Left ventricle myocardium inferior (tissue), 1 donor: ENCODE results near the gene ANKRD6. TPM values are rescaled to one million over a fixed set of nuclear protein-coding genes. Genes with fewer than 3 reads are reported as not detected.

Source experiments
- DNase-seq: peaks from one replicate; pipeline ENCODE4 v3.0.0-alpha.2; 2020
- H3K27ac ChIP-seq: fragments of 200-600 bp; replicated peaks from 2 replicates; pipeline ENCODE4 v1.8.0; 2021
- H3K27me3 ChIP-seq: fragments of 200-600 bp; 2 replicates; pipeline ENCODE4 v1.8.0; 2021; ENCODE audit warnings: low read depth
- H3K36me3 ChIP-seq: fragments of 200-600 bp; 2 replicates; pipeline ENCODE4 v1.8.0; 2021
- H3K4me1 ChIP-seq: fragments of 200-600 bp; 2 replicates; pipeline ENCODE4 v1.8.0; 2021
- H3K4me3 ChIP-seq: fragments of 200-600 bp; 2 replicates; pipeline ENCODE4 v1.8.0; 2021; ENCODE audit warnings: mild to moderate bottlenecking, moderate library complexity
- H3K9me3 ChIP-seq: fragments of 200-600 bp; replicated peaks from 2 replicates; pipeline ENCODE4 v1.8.0; 2021
- intact Hi-C: fragments of 100-400 bp; cut with micrococcal nuclease; formaldehyde crosslinking; loops from one replicate; pipeline ENCODE4 v1.11.0; 2022
- total RNA-seq: library from RNA; stranded (reverse); fragmentation: NEBNext Ultra II Directional; extraction: Animal tissue kit (Norgen Biotek cat#: 25700); gene quantifications from one replicate; pipeline ENCODE4 v1.2.1, GENCODE V29; 2021
- TF ChIP-seq, protein P1 (sequence below): fragments of 200-600 bp; IDR thresholded peaks from 2 replicates; pipeline ENCODE4 v1.8.0; 2021; ENCODE audit warnings: antibody characterized with exemption, mild to moderate bottlenecking, borderline replicate concordance
- donor health status: DM: no; HTN: yes; CAD: no; lungs with severe emphysema.

The ANKRD6 gene
- total RNA-seq, 1 donor from 2014 or later, result 11.1 TPM

DNA sequence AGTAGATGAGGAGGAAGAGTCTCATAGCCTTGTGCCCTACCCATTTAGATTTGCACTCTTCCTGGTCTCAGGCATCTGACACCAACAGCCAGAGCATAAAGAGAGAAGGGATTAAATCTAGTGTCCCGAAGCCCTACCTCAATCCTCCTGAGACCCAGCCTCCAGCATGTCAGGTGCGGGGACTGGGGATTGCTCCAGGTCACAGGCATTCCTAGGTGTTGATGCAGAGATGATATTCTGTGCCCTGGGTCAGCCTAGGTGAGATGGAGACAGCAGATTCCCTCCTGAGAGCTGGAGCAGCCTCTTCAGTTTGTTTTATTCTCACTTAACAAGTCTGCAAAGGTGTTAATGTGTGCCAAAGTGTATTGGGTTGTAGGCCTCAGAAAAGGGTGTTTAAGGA is 89.8 kb downstream of the ANKRD6 start:
- H3K36me3 ChIP-seq, result no peaks in the 10 kb centered on the region

GRCh38 chr6:89525786-89526562 is 93.0 kb downstream of the ANKRD6 start:
- intact Hi-C loops, result no loop called here

More for the DNA sequence above, 89.8 kb downstream of the ANKRD6 start:
- intact Hi-C loops, result no loop called here
- H3K4me1 ChIP-seq, result peaks cover 13% of the 10 kb centered on the region
- no peaks in the 10 kb centered on the region for H3K9me3 ChIP-seq
- no peaks in the 10 kb centered on the region for H3K27me3 ChIP-seq
- TF ChIP-seq, protein P1, sequence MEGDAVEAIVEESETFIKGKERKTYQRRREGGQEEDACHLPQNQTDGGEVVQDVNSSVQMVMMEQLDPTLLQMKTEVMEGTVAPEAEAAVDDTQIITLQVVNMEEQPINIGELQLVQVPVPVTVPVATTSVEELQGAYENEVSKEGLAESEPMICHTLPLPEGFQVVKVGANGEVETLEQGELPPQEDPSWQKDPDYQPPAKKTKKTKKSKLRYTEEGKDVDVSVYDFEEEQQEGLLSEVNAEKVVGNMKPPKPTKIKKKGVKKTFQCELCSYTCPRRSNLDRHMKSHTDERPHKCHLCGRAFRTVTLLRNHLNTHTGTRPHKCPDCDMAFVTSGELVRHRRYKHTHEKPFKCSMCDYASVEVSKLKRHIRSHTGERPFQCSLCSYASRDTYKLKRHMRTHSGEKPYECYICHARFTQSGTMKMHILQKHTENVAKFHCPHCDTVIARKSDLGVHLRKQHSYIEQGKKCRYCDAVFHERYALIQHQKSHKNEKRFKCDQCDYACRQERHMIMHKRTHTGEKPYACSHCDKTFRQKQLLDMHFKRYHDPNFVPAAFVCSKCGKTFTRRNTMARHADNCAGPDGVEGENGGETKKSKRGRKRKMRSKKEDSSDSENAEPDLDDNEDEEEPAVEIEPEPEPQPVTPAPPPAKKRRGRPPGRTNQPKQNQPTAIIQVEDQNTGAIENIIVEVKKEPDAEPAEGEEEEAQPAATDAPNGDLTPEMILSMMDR, result no peak
- no peak overlapping the region for H3K4me3 ChIP-seq
- no peak overlapping the region for H3K27ac ChIP-seq
- DNase-seq, result no peak

DNA sequence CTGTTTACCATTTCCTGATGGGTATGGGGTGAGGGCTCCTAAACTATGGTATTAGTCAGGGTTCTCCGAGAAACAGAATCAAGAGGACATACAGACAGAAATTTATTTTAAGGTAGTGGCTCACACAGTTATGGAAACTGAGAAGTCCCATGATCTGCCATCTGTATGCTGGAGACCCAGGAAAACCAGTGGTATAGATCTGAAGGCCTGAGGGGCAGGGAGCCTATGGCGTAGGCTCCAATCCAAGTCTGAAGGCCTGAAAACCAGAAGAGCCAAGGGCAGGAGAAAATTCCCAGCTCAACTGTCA is 93.6 kb downstream of the ANKRD6 start:
- no peaks in the 10 kb centered on the region for H3K36me3 ChIP-seq
- intact Hi-C loops, result no loop called here
- no peak overlapping the region for H3K27ac ChIP-seq
- TF ChIP-seq, protein P1, result no peak
- no peak overlapping the region for H3K4me3 ChIP-seq
- H3K27me3 ChIP-seq, result no peaks in the 10 kb centered on the region
- H3K4me1 ChIP-seq, result peaks cover 24% of the 10 kb centered on the region
- H3K9me3 ChIP-seq, result no peaks in the 10 kb centered on the region
- DNase-seq, result no peak

More at GRCh38 chr6:89525786-89526562, 93.0 kb downstream of the ANKRD6 start:
- no peaks in the 10 kb centered on the region for H3K9me3 ChIP-seq
- no peak overlapping the region for H3K27ac ChIP-seq
- no peaks in the 10 kb centered on the region for H3K36me3 ChIP-seq
- no peak for DNase-seq
- peaks cover 19% of the 10 kb centered on the region for H3K4me1 ChIP-seq
- no peak overlapping the region for H3K4me3 ChIP-seq
- H3K27me3 ChIP-seq, result no peaks in the 10 kb centered on the region
- TF ChIP-seq, protein P1, result no peak

DNA sequence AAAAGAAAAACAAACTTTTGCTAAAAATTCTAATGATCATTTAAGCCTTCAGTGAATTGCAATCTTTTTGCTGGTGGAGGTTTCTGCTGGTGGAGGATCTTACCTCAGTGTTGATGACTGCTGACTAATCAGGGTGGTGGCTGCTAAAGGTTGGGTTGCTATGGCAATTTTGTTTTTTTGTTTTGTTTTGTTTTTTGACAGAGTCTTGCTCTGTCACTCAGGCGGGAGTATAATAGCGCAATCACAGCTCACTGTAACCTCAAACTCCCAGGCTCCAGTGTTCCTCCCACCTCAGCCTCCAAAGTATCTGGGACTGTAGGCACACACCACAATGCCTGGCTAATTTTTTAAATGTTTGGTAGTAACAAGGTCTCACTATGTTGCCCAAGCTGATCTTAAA is 94.7 kb downstream of the ANKRD6 start:
- H3K4me1 ChIP-seq, result peaks cover 26% of the 10 kb centered on the region
- H3K27me3 ChIP-seq, result no peaks in the 10 kb centered on the region
- H3K9me3 ChIP-seq, result no peaks in the 10 kb centered on the region
- DNase-seq, result no peak
- H3K27ac ChIP-seq, result no peak overlapping the region
- no peaks in the 10 kb centered on the region for H3K36me3 ChIP-seq
- intact Hi-C loops, result no loop called here
- TF ChIP-seq, protein P1, result no peak
- H3K4me3 ChIP-seq, result no peak overlapping the region

- intact Hi-C loops, result no loop called here
Measured at GRCh38 chr6:89528866-89529265, 95.9 kb downstream of the ANKRD6 start.

More at GRCh38 chr6:89528866-89529265, 95.9 kb downstream of the ANKRD6 start:
- H3K27me3 ChIP-seq, result no peaks in the 10 kb centered on the region
- no peak for DNase-seq
- H3K4me3 ChIP-seq, result no peak overlapping the region
- no peaks in the 10 kb centered on the region for H3K36me3 ChIP-seq
- TF ChIP-seq, protein P1, result no peak
- no peaks in the 10 kb centered on the region for H3K9me3 ChIP-seq
- H3K4me1 ChIP-seq, result peaks cover 26% of the 10 kb centered on the region
- H3K27ac ChIP-seq, result no peak overlapping the region
